Osteoblast (primary cell): ENCODE measurements around the gene PI4KA. TPM values are rescaled to one million over a fixed set of nuclear protein-coding genes. Genes with fewer than 3 reads are reported as not detected.

Experiments used
- DNase-seq: peaks from one replicate; pipeline ENCODE4 v3.0.0; 2011; ENCODE audit warnings: low spot score, mixed read lengths; ENCODE audit not compliant: insufficient read length; ENCODE audit errors: missing footprints
- H2AFZ ChIP-seq: 2 replicates; pipeline ENCODE4 v1.6.0; 2011; ENCODE audit warnings: mild to moderate bottlenecking, low read length
- H3K27ac ChIP-seq: 2 replicates; pipeline ENCODE4 v1.5.1; 2011; ENCODE audit warnings: mild to moderate bottlenecking, low read depth, low read length, moderate library complexity
- H3K27me3 ChIP-seq: 2 replicates; pipeline ENCODE4 v1.6.0; 2012; ENCODE audit warnings: mild to moderate bottlenecking, control low read depth, inconsistent platforms, low read length, moderate library complexity; ENCODE audit not compliant: insufficient read depth
- H3K36me3 ChIP-seq: 2 replicates; pipeline ENCODE4 v1.5.1; 2011; ENCODE audit warnings: mild to moderate bottlenecking, low read length, control low read depth, moderate library complexity; ENCODE audit not compliant: insufficient read depth
- H3K4me1 ChIP-seq: 2 replicates; pipeline ENCODE4 v1.5.1; 2011; ENCODE audit warnings: mild to moderate bottlenecking, low read length, control low read depth, moderate library complexity; ENCODE audit not compliant: insufficient read depth
- H3K4me2 ChIP-seq: 2 replicates; pipeline ENCODE4 v1.6.0; 2011; ENCODE audit warnings: mild to moderate bottlenecking, low read length; ENCODE audit not compliant: insufficient read depth
- H3K4me3 ChIP-seq: fragments of 200-600 bp; sonication (generic); 3 replicates; pipeline ENCODE4 v1.5.1; 2012; ENCODE audit warnings: mild to moderate bottlenecking, low read length, inconsistent platforms; ENCODE audit not compliant: insufficient read depth
- H3K79me2 ChIP-seq: 2 replicates; pipeline ENCODE4 v1.6.0; 2012; ENCODE audit warnings: mild to moderate bottlenecking, low read length, control low read depth, inconsistent platforms; ENCODE audit not compliant: insufficient read depth
- H3K9me3 ChIP-seq: 2 replicates; pipeline ENCODE4 v1.5.1; 2011; ENCODE audit warnings: low read depth, low read length, control low read depth
- H4K20me1 ChIP-seq: 2 replicates; pipeline ENCODE4 v1.6.0; 2012; ENCODE audit warnings: mild to moderate bottlenecking, low read length, control low read depth; ENCODE audit not compliant: insufficient read depth
- total RNA-seq: library from RNA; depleted of rRNA; stranded (reverse); fragments of >200 nt; gene quantifications from 2 replicates; pipeline ENCODE4 v1.2.3, GENCODE V29; 2012
- TF ChIP-seq, protein P1 (sequence below): IDR thresholded peaks from 2 replicates; pipeline ENCODE4 v1.5.1; 2011; ENCODE audit warnings: mild to moderate bottlenecking, low read depth, low read length, moderate library complexity; ENCODE audit errors: extremely low read depth

Gene PI4KA
- total RNA-seq, 1 donor: 61.9 TPM

DNA sequence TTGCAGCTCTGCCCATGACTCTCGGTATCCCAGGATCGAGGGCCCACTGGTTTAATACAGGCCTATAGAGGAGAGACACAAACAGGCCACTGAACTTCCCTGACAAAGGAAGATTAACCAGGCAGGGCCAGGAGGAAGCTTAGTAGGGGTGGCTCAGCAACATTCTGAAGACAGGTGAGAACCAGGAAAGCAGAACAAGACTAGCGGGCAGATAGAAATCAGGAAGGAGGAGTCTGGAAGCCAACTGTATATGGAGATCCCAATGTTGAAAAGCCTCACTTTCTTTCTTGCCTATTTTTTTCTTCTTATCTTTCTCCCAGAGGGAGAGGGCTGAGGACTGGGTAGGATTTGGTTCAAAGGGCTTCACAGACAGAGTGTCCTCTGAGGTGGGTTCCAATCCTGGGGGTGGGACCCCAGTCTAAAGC, 5.4 kb downstream of the PI4KA start:
- H3K9me3 ChIP-seq: no peaks in the 10 kb centered on the region
- DNase-seq: no peak
- peaks cover 20% of the 10 kb centered on the region for H3K4me1 ChIP-seq
- no peak overlapping the region for H3K4me3 ChIP-seq
- no peaks in the 10 kb centered on the region for H3K27me3 ChIP-seq
- no peaks in the 10 kb centered on the region for H3K36me3 ChIP-seq
- H2AFZ ChIP-seq: no peak overlapping the region
- TF ChIP-seq, protein P1, sequence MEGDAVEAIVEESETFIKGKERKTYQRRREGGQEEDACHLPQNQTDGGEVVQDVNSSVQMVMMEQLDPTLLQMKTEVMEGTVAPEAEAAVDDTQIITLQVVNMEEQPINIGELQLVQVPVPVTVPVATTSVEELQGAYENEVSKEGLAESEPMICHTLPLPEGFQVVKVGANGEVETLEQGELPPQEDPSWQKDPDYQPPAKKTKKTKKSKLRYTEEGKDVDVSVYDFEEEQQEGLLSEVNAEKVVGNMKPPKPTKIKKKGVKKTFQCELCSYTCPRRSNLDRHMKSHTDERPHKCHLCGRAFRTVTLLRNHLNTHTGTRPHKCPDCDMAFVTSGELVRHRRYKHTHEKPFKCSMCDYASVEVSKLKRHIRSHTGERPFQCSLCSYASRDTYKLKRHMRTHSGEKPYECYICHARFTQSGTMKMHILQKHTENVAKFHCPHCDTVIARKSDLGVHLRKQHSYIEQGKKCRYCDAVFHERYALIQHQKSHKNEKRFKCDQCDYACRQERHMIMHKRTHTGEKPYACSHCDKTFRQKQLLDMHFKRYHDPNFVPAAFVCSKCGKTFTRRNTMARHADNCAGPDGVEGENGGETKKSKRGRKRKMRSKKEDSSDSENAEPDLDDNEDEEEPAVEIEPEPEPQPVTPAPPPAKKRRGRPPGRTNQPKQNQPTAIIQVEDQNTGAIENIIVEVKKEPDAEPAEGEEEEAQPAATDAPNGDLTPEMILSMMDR: no peak
- peaks cover 62% of the 10 kb centered on the region for H4K20me1 ChIP-seq
- peaks cover 85% of the 10 kb centered on the region for H3K79me2 ChIP-seq
- H3K27ac ChIP-seq: no peak overlapping the region
- no peak overlapping the region for H3K4me2 ChIP-seq

DNA sequence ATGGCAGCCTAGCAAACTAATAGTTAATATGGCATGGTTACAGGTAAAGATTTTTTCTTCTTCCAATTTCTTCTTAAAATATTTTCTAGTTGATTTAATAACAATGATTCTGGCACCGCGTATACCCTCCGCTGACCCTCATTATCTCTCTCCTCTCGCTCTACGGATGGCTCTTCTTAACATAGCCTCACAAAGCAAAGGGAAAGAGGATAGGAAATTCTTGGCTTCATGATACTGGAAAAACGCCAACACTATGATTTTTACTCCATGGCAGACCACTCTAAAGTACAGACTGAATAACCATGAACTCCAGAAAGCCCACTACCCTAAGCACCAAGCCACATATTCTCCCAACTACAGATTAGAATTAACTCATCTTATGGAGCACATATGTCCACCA, 6.1 kb downstream of the PI4KA start:
- Histone ChIP-seq H3K79me2 (peaks cover 83% of the 10 kb centered on the region), H3K4me3 (no peak overlapping the region), H2AFZ (no peak overlapping the region), H3K36me3 (no peaks in the 10 kb centered on the region), H3K4me1 (peaks cover 15% of the 10 kb centered on the region), H3K27me3 (no peaks in the 10 kb centered on the region), H3K4me2 (no peak overlapping the region), H3K27ac (no peak overlapping the region), H3K9me3 (no peaks in the 10 kb centered on the region), H4K20me1 (peaks cover 56% of the 10 kb centered on the region)
- TF ChIP-seq, protein P1: no peak
- no peak for DNase-seq

DNA sequence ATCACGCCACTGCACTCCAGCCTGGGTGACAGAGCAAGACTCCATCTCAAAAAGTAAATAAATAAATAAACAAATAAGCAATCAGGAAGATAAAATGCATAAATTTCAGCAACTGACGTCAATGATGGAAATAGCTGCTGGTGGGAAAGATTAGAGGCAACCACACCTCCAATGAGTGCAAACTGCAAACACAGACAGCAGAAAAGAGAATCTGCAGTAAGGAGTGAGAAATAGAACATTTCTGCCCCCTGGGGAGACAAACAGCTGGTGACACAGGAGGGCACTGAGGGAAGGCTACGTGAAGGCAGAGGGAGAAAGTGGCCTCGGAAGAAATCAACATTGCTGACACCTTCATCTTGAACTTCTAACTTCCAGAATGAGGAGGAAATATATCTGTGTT, 6.5 kb downstream of the PI4KA start:
- no peak overlapping the region for H3K27ac ChIP-seq
- H3K4me2 ChIP-seq: no peak overlapping the region
- H3K4me3 ChIP-seq: no peak overlapping the region
- H3K27me3 ChIP-seq: no peaks in the 10 kb centered on the region
- H2AFZ ChIP-seq: no peak overlapping the region
- H3K36me3 ChIP-seq: no peaks in the 10 kb centered on the region
- TF ChIP-seq, protein P1: no peak
- H3K79me2 ChIP-seq: peaks cover 83% of the 10 kb centered on the region
- DNase-seq: no peak
- no peaks in the 10 kb centered on the region for H3K9me3 ChIP-seq
- H3K4me1 ChIP-seq: peaks cover 11% of the 10 kb centered on the region
- peaks cover 51% of the 10 kb centered on the region for H4K20me1 ChIP-seq

DNA sequence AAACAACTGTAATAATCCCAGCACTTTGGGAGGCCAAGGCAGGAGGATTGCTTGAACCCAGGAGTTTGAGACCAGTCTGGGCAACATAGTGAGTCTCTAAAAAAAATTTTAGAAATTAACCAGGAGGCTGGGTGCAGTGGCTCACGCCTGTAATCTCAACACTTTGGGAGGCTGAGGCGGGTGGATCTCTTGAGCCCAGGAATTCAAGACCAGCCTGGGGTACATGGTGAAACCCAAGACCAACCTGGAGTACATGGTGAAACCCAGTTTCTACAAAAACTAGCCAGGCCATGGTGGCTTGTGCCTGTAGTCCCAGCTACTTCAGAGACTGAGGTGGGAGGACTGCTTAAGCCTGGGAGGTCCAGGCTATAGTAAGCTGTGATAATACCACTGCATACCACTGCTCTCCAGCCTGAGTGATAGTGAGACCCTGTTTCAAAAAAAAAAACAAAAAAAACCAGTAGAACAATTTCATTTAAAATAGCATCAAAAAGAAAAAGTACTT, 11.2 kb downstream of the PI4KA start:
- H3K27ac ChIP-seq: no peak overlapping the region
- TF ChIP-seq, protein P1: no peak
- peaks cover 81% of the 10 kb centered on the region for H3K79me2 ChIP-seq
- no peaks in the 10 kb centered on the region for H3K27me3 ChIP-seq
- no peaks in the 10 kb centered on the region for H3K4me1 ChIP-seq
- no peaks in the 10 kb centered on the region for H3K36me3 ChIP-seq
- DNase-seq: no peak
- no peaks in the 10 kb centered on the region for H3K9me3 ChIP-seq
- H3K4me2 ChIP-seq: no peak overlapping the region
- no peak overlapping the region for H2AFZ ChIP-seq
- peaks cover 37% of the 10 kb centered on the region for H4K20me1 ChIP-seq
- H3K4me3 ChIP-seq: no peak overlapping the region
